HepG2 (cell line): Measurements from ENCODE around the gene EGR1. TPM values are rescaled to one million over a fixed set of nuclear protein-coding genes. Genes with fewer than 3 reads are reported as not detected.

Experiments
- AGO1 ChIP-seq: fragments of 200-400 bp; formaldehyde crosslinking; IDR thresholded peaks from 2 replicates; pipeline ENCODE4 v1.6.1; 2017; ENCODE audit warnings: mild to moderate bottlenecking, low read depth, low read length, moderate library complexity; ENCODE audit not compliant: poor library complexity, severe bottlenecking
- CEBPB ChIP-seq: IDR thresholded peaks from 2 replicates; pipeline ENCODE4 v1.6.1; 2011; ENCODE audit warnings: low read depth, low read length, improper control_type of control experiment, borderline replicate concordance
- CENPX ChIP-seq: sonication (generic); formaldehyde crosslinking; IDR thresholded peaks from 2 replicates; pipeline ENCODE4 v1.9.0; 2021; ENCODE audit warnings: mild to moderate bottlenecking, missing genetic modification reagents, moderate library complexity
- HDAC2 ChIP-seq: sonication (generic); formaldehyde crosslinking; IDR thresholded peaks from 2 replicates; pipeline ENCODE4 v1.4.0; 2020; ENCODE audit warnings: missing genetic modification reagents
- KAT8 ChIP-seq: IDR thresholded peaks from 2 replicates; pipeline ENCODE4 v1.6.1; 2016; ENCODE audit warnings: missing genetic modification reagents, missing compliant biosample characterization
- KDM3A ChIP-seq: IDR thresholded peaks from 2 replicates; pipeline ENCODE4 v1.6.1; 2018; ENCODE audit warnings: low read depth, missing compliant biosample characterization
- KLF13 ChIP-seq: sonication (generic); formaldehyde crosslinking; IDR thresholded peaks from 2 replicates; pipeline ENCODE4 v1.4.0; 2020; ENCODE audit warnings: mild to moderate bottlenecking, missing genetic modification reagents
- NR3C1 ChIP-seq: sonication (generic); formaldehyde crosslinking; IDR thresholded peaks from 2 replicates; pipeline ENCODE4 v1.4.0; 2020; ENCODE audit warnings: missing genetic modification reagents
- SAFB2 ChIP-seq: sonication (generic); formaldehyde crosslinking; IDR thresholded peaks from 2 replicates; pipeline ENCODE4 v1.5.1; 2020; ENCODE audit warnings: missing genetic modification reagents, low read depth, mild to moderate bottlenecking, borderline replicate concordance
- SNAPC2 ChIP-seq: sonication (generic); formaldehyde crosslinking; IDR thresholded peaks from 2 replicates; pipeline ENCODE4 v1.8.1; 2022; ENCODE audit warnings: mild to moderate bottlenecking, missing genetic modification reagents
- ZEB1 ChIP-seq: IDR thresholded peaks from 2 replicates; pipeline ENCODE4 v1.6.1; 2012; ENCODE audit warnings: mild to moderate bottlenecking, low read depth, inconsistent platforms; ENCODE audit not compliant: insufficient replicate concordance
- ZFYVE20 ChIP-seq: sonication (generic); formaldehyde crosslinking; IDR thresholded peaks from 2 replicates; pipeline ENCODE4 v1.8.0; 2023; ENCODE audit warnings: low read depth, mild to moderate bottlenecking, moderate library complexity, missing genetic modification reagents, borderline replicate concordance
- ZNF251 ChIP-seq: sonication (generic); formaldehyde crosslinking; IDR thresholded peaks from 2 replicates; pipeline ENCODE4 v1.9.0; 2021; ENCODE audit warnings: mild to moderate bottlenecking, missing genetic modification reagents
- ZNF460 ChIP-seq: sonication (generic); formaldehyde crosslinking; IDR thresholded peaks from 2 replicates; pipeline ENCODE4 v1.5.1; 2020; ENCODE audit warnings: missing genetic modification reagents, mild to moderate bottlenecking, borderline replicate concordance
- ZNF619 ChIP-seq: sonication (generic); formaldehyde crosslinking; IDR thresholded peaks from 2 replicates; pipeline ENCODE4 v1.4.0; 2020; ENCODE audit warnings: mild to moderate bottlenecking, missing genetic modification reagents
- ZNF749 ChIP-seq: sonication (generic); formaldehyde crosslinking; IDR thresholded peaks from 2 replicates; pipeline ENCODE4 v1.8.0; 2022; ENCODE audit warnings: mild to moderate bottlenecking, missing genetic modification reagents, moderate library complexity, borderline replicate concordance
- polyA plus RNA-seq, 8 experiments: library from polyadenylated mRNA; depleted of rRNA in 3 of 8; stranded (reverse) in 7 of 8; unstranded in 1 of 8; fragments of >200 nt; fragmentation: Illumina TruSeq in 4 of 8; extraction: Trizol in 4 of 8; gene quantifications; 2 replicates each; pipeline versions ENCODE4 v1.2.1 to v1.2.3, GENCODE V29; 2011 to 2016; ENCODE audit warnings: low read depth in 4 of 8, missing spikeins in 1 of 8, mixed read lengths in 1 of 8; ENCODE audit not compliant: insufficient read depth in 1 of 8
- total RNA-seq, 5 experiments: library from RNA; depleted of rRNA; stranded (reverse); fragments of >200 nt; fragmentation: Illumina TruSeq; extraction: Trizol; gene quantifications; 2 replicates each; pipeline ENCODE4 v1.2.3, GENCODE V29; 2016; ENCODE audit warnings: low read depth in 1 of 5
- TF ChIP-seq, protein P1 (sequence below): sonication (generic); formaldehyde crosslinking; IDR thresholded peaks from 2 replicates; pipeline ENCODE4 v1.5.0; 2020; ENCODE audit warnings: mild to moderate bottlenecking, missing genetic modification reagents, borderline replicate concordance
- TF ChIP-seq, protein P2 (sequence below): IDR thresholded peaks from 2 replicates; pipeline ENCODE4 v1.6.1; 2016; ENCODE audit warnings: missing compliant biosample characterization, missing genetic modification reagents, borderline replicate concordance
- TF ChIP-seq, protein P3 (sequence below): sonication (generic); formaldehyde crosslinking; IDR thresholded peaks from 2 replicates; pipeline ENCODE4 v1.9.0; 2021; ENCODE audit warnings: missing genetic modification reagents, borderline replicate concordance
- TF ChIP-seq, protein P4 (sequence below): IDR thresholded peaks from 2 replicates; pipeline ENCODE4 v1.6.1; 2016; ENCODE audit warnings: missing biosample characterization, missing genetic modification reagents, low read depth

Gene EGR1
- total and polyA plus RNA-seq, 2 of the 13 experiments (the other 11 are each of a cell fraction or from before 2014, with no cell fraction given), result 4.1 to 4.5 TPM

DNA sequence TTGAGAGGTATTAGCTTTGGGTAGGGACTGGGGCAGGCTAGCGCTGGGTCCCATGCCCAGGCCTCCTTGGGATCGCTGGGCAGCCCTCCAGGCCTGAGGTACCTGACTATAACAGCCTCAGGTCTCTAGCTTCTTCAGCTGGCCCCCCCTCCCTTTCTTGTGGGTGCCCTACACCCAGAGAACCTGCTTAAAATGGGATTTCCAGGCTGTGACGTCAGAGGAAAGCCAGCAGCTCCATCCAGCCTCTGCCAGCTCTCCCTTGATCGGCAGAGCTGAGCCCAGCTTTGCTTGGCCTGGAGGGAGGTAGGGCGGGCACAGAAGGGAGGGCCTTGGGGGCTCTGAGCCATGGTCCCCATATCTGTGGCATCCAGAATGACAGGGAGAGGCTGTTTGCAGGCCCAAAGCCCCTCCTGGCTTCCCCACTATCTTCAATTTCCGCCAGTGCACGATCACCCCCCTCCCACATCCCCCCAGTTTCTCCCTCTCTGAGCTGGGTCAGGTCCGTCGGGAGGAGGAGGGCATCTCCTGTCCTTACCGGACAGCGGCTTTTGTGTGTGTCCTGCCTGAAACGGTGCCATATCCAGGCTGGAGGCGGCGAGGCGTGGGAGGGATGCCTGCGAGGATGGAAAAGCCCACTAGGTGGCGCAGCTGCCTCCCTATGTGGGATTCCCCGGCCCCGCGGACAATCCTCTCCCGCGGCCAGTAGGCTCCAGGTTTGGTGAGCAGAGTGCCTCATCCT, 15.6 kb upstream of the EGR1 start (continued):
- TF ChIP-seq, protein P1, sequence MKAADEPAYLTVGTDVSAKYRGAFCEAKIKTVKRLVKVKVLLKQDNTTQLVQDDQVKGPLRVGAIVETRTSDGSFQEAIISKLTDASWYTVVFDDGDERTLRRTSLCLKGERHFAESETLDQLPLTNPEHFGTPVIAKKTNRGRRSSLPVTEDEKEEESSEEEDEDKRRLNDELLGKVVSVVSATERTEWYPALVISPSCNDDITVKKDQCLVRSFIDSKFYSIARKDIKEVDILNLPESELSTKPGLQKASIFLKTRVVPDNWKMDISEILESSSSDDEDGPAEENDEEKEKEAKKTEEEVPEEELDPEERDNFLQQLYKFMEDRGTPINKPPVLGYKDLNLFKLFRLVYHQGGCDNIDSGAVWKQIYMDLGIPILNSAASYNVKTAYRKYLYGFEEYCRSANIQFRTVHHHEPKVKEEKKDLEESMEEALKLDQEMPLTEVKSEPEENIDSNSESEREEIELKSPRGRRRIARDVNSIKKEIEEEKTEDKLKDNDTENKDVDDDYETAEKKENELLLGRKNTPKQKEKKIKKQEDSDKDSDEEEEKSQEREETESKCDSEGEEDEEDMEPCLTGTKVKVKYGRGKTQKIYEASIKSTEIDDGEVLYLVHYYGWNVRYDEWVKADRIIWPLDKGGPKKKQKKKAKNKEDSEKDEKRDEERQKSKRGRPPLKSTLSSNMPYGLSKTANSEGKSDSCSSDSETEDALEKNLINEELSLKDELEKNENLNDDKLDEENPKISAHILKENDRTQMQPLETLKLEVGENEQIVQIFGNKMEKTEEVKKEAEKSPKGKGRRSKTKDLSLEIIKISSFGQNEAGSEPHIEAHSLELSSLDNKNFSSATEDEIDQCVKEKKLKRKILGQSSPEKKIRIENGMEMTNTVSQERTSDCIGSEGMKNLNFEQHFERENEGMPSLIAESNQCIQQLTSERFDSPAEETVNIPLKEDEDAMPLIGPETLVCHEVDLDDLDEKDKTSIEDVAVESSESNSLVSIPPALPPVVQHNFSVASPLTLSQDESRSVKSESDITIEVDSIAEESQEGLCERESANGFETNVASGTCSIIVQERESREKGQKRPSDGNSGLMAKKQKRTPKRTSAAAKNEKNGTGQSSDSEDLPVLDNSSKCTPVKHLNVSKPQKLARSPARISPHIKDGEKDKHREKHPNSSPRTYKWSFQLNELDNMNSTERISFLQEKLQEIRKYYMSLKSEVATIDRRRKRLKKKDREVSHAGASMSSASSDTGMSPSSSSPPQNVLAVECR (CRISPR knock-in tag), result peak; percentile 38
- TF ChIP-seq ZEB1 (no peak), KLF13 (CRISPR knock-in tag) (0 out of 2 replicates have a peak, but pooled peaks have one; percentile 42), NR3C1 (CRISPR knock-in tag) (no peak), CEBPB (no peak), KDM3A (CRISPR knock-in tag) (no peak), KAT8 (CRISPR knock-in tag) (no peak), SNAPC2 (no peak), ZFYVE20 (CRISPR knock-in tag) (no peak), AGO1 (peak; percentile 23), CENPX (CRISPR knock-in tag) (no peak), SAFB2 (CRISPR knock-in tag) (no peak), ZNF251 (CRISPR knock-in tag) (no peak), HDAC2 (CRISPR knock-in tag) (no peak), ZNF749 (no peak), ZNF460 (CRISPR knock-in tag) (no peak), ZNF619 (CRISPR knock-in tag) (peak; percentile 85)
- TF ChIP-seq, protein P2, sequence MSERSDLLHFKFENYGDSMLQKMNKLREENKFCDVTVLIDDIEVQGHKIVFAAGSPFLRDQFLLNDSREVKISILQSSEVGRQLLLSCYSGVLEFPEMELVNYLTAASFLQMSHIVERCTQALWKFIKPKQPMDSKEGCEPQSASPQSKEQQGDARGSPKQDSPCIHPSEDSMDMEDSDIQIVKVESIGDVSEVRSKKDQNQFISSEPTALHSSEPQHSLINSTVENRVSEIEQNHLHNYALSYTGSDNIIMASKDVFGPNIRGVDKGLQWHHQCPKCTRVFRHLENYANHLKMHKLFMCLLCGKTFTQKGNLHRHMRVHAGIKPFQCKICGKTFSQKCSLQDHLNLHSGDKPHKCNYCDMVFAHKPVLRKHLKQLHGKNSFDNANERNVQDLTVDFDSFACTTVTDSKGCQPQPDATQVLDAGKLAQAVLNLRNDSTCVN (CRISPR knock-in tag), result no peak
- TF ChIP-seq, protein P3, sequence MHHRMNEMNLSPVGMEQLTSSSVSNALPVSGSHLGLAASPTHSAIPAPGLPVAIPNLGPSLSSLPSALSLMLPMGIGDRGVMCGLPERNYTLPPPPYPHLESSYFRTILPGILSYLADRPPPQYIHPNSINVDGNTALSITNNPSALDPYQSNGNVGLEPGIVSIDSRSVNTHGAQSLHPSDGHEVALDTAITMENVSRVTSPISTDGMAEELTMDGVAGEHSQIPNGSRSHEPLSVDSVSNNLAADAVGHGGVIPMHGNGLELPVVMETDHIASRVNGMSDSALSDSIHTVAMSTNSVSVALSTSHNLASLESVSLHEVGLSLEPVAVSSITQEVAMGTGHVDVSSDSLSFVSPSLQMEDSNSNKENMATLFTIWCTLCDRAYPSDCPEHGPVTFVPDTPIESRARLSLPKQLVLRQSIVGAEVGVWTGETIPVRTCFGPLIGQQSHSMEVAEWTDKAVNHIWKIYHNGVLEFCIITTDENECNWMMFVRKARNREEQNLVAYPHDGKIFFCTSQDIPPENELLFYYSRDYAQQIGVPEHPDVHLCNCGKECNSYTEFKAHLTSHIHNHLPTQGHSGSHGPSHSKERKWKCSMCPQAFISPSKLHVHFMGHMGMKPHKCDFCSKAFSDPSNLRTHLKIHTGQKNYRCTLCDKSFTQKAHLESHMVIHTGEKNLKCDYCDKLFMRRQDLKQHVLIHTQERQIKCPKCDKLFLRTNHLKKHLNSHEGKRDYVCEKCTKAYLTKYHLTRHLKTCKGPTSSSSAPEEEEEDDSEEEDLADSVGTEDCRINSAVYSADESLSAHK (CRISPR knock-in tag), result no peak
- TF ChIP-seq, protein P4, sequence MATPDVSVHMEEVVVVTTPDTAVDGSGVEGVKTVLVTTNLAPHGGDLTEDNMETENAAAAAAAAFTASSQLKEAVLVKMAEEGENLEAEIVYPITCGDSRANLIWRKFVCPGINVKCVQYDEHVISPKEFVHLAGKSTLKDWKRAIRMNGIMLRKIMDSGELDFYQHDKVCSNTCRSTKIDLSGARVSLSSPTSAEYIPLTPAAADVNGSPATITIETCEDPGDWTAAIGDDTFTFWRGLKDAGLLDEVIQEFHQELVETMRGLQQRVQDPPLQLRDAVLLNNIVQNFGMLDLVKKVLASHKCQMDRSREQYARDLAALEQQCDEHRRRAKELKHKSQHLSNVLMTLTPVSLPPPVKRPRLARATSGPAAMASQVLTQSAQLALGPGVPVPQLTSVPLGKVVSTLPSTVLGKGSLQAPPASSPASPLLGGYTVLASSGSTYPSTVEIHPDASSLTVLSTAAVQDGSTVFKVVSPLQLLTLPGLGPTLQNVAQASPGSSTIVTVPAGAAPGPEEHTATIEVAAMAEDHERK (CRISPR knock-in tag), result no peak
